ENCODE data around the gene H2AZ1.

GRCh38 chr4:99998062-99998867 lies 48.2 kb upstream of the H2AZ1 start:
- TF ChIP-seq CTCF (IDR thresholded peaks at IDR 0.05) (peak in 1 of 5 experiments; percentile 3), POLR2A (IDR thresholded peaks at IDR 0.05) (no peak), EP300 (IDR thresholded peaks at IDR 0.05) (no peak)
